HG03521 (cell line): ENCODE data around the gene CLIC5.

Experiments used
- ATAC-seq: cut with Tn5 transposase; IDR thresholded peaks from one replicate; pipeline ENCODE4 v1.9.1; 2021; ENCODE audit warnings: mild to moderate bottlenecking, moderate library complexity; ENCODE audit not compliant: unreplicated experiment

The CLIC5 gene

GRCh38 chr6:45966797-45967196 is 48.9 kb downstream of the CLIC5 start:
- ATAC-seq = no peak

- ATAC-seq = no peak
Observed at GRCh38 chr6:45966340-45966739, 49.3 kb downstream of the CLIC5 start.

GRCh38 chr6:45965792-45966191 is 49.9 kb downstream of the CLIC5 start:
- ATAC-seq = no peak

GRCh38 chr6:45965007-45965406 is 50.7 kb downstream of the CLIC5 start:
- no peak for ATAC-seq

- no peak for ATAC-seq
Observed at GRCh38 chr6:45964300-45964699, 51.4 kb downstream of the CLIC5 start.

- no peak for ATAC-seq
Observed at GRCh38 chr6:45963896-45964295, 51.8 kb downstream of the CLIC5 start.

GRCh38 chr6:45961125-45961524 is 54.5 kb downstream of the CLIC5 start:
- ATAC-seq = no peak

- no peak for ATAC-seq
Observed at GRCh38 chr6:45959534-45960145, 56.0 kb downstream of the CLIC5 start.

- ATAC-seq = no peak
Observed at GRCh38 chr6:45956663-45957062, 59.0 kb downstream of the CLIC5 start.

- ATAC-seq = no peak
Observed at GRCh38 chr6:45956176-45956575, 59.5 kb downstream of the CLIC5 start.

- no peak for ATAC-seq
Observed at GRCh38 chr6:45955597-45955996, 60.1 kb downstream of the CLIC5 start.

- no peak for ATAC-seq
Observed at GRCh38 chr6:45952546-45952945, 63.1 kb downstream of the CLIC5 start.

- no peak for ATAC-seq
Observed at GRCh38 chr6:45952168-45952529, 63.5 kb downstream of the CLIC5 start.

- ATAC-seq = no peak
Observed at GRCh38 chr6:45951321-45952167, 64.1 kb downstream of the CLIC5 start.

- ATAC-seq = no peak
Observed at GRCh38 chr6:45949256-45949655, 66.4 kb downstream of the CLIC5 start.

- no peak for ATAC-seq
Observed at GRCh38 chr6:45947807-45948206, 67.9 kb downstream of the CLIC5 start.

GRCh38 chr6:45946887-45947286 is 68.8 kb downstream of the CLIC5 start:
- no peak for ATAC-seq

- no peak for ATAC-seq
Observed at GRCh38 chr6:45946352-45946751, 69.3 kb downstream of the CLIC5 start.

- no peak for ATAC-seq
Observed at GRCh38 chr6:45942953-45943352, 72.7 kb downstream of the CLIC5 start.

GRCh38 chr6:45933855-45934254 is 81.8 kb downstream of the CLIC5 start:
- ATAC-seq = no peak

- ATAC-seq = no peak
Observed at GRCh38 chr6:45931232-45931631, 84.4 kb downstream of the CLIC5 start.

GRCh38 chr6:45930420-45931040 is 85.1 kb downstream of the CLIC5 start:
- ATAC-seq = no peak
